ENCODE data around the gene FRMD4B. TPM values are rescaled to one million over a fixed set of nuclear protein-coding genes. Genes with fewer than 3 reads are reported as not detected.

Gene FRMD4B
- total and polyA plus RNA-seq, 2 experiments from 2014 or later: 6.4 to 12.8 TPM

DNA sequence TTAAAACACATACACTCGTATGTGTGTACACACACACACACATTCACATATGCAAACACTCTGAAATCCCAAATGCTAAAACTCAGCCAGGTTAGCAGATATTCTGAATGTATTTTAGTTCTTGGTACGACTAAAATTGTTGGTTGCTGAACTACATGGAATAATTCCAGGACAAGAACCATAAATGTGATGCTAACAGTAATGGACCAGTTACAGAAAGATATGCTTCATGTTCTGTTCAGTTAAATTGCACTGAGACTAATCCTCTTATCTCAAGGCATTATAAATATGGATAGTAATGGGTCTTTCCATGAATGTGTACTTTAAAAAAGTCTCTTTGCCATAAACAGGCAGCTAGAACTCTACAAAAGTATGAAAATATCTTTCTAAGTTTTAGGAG, 113.3 kb downstream of the FRMD4B start:
- H3K36me3 ChIP-seq (ENCODE audit: insufficient read depth): no peaks in the 10 kb centered on the region
- DNase-seq (ENCODE audit: low spot score) (no peak), ATAC-seq (no peak)
- no peak overlapping the region for H3K27ac Mint-ChIP-seq
- no peak overlapping the region for H3K4me3 Mint-ChIP-seq
- H3K27me3 Mint-ChIP-seq (ENCODE audit: insufficient read depth, low read depth, poor library complexity): peaks cover 1% of the 10 kb centered on the region
- H2AFZ ChIP-seq: no peak overlapping the region
- H3K36me3 Mint-ChIP-seq (ENCODE audit: low read depth): no peaks in the 10 kb centered on the region
- TF ChIP-seq EZH2 (IDR thresholded peaks at IDR 0.05; ENCODE audit: low read depth, unreplicated experiment) (no peak), JUNB (IDR thresholded peaks at IDR 0.05; ENCODE audit: unreplicated experiment) (no peak), ZNF114 (CRISPR knock-in tag; IDR thresholded peaks at IDR 0.05) (no peak), ZNF331 (CRISPR knock-in tag; IDR thresholded peaks at IDR 0.05; ENCODE audit: low read depth) (no peak)
- H3K27ac ChIP-seq (ENCODE audit: low read depth): no peak overlapping the region
- peaks cover 8% of the 10 kb centered on the region for H3K4me1 Mint-ChIP-seq
- H3K4me3 ChIP-seq: no peak overlapping the region
- no peaks in the 10 kb centered on the region for H3F3A ChIP-seq (replicated peaks; ENCODE audit: low read depth)
- peaks cover 5% of the 10 kb centered on the region; the same call in 1 of the 2 replicates for H3K9me2 ChIP-seq (ENCODE audit: insufficient read depth)
- no peaks in the 10 kb centered on the region for H3K79me2 ChIP-seq (replicated peaks; ENCODE audit: insufficient read depth)
- no peaks in the 10 kb centered on the region for H3K27me3 ChIP-seq (ENCODE audit: insufficient read depth)
- no peak overlapping the region for H3K4me2 ChIP-seq
- H4K20me1 ChIP-seq (replicated peaks; ENCODE audit: insufficient read depth): no peaks in the 10 kb centered on the region
- H3K9me3 Mint-ChIP-seq: no peaks in the 10 kb centered on the region
- H3K4me1 ChIP-seq (ENCODE audit: insufficient read depth): no peaks in the 10 kb centered on the region; the same call in 1 of the 2 replicates

DNA sequence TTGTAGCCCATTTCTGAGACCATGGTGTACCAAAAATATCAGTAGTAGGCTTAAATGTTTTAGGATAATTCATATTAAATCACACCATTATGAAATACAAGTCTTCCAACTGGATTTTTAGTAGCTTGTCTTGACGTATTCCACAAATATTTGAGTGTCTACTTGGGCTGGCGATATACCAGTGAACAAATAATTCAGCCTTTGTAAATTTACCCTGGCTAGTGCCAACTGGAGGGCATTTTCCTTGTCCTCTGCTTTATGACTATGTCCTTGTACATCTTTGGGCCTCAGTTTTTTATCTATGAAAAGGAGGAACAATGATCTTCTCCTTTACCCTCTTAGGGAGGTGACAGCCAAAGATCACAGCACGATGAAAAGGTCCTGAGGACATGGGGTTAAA, 114.8 kb downstream of the FRMD4B start:
- ATAC-seq (no peak), DNase-seq (ENCODE audit: low spot score) (no peak)
- H3K36me3 ChIP-seq (ENCODE audit: insufficient read depth): no peaks in the 10 kb centered on the region
- H3K4me3 ChIP-seq: no peak overlapping the region
- H3K27me3 ChIP-seq (ENCODE audit: insufficient read depth): no peaks in the 10 kb centered on the region
- no peaks in the 10 kb centered on the region for H3K27me3 Mint-ChIP-seq (ENCODE audit: insufficient read depth, low read depth, poor library complexity)
- H3K4me1 ChIP-seq (ENCODE audit: insufficient read depth): no peaks in the 10 kb centered on the region; the same call in 1 of the 2 replicates
- no peaks in the 10 kb centered on the region for H3K9me3 Mint-ChIP-seq
- H3K27ac ChIP-seq (ENCODE audit: low read depth): no peak overlapping the region
- H3K36me3 Mint-ChIP-seq (ENCODE audit: low read depth): no peaks in the 10 kb centered on the region
- H4K20me1 ChIP-seq (replicated peaks; ENCODE audit: insufficient read depth): no peaks in the 10 kb centered on the region
- H3K4me1 Mint-ChIP-seq: peaks cover 6% of the 10 kb centered on the region
- no peaks in the 10 kb centered on the region for H3K9me2 ChIP-seq (ENCODE audit: insufficient read depth)
- no peak overlapping the region for H3K27ac Mint-ChIP-seq
- no peak overlapping the region for H3K4me2 ChIP-seq
- no peaks in the 10 kb centered on the region for H3F3A ChIP-seq (replicated peaks; ENCODE audit: low read depth)
- H3K4me3 Mint-ChIP-seq: no peak overlapping the region
- no peaks in the 10 kb centered on the region for H3K79me2 ChIP-seq (replicated peaks; ENCODE audit: insufficient read depth)
- TF ChIP-seq NANOG (IDR thresholded peaks at IDR 0.05; ENCODE audit: borderline replicate concordance) (no peak), POLR2AphosphoS5 (IDR thresholded peaks at IDR 0.05; ENCODE audit: low read depth) (no peak), JUNB (IDR thresholded peaks at IDR 0.05; ENCODE audit: unreplicated experiment) (no peak), CREB1 (CRISPR knock-in tag; IDR thresholded peaks at IDR 0.05; ENCODE audit: low read depth) (no peak), STAT1 (IDR thresholded peaks at IDR 0.05; ENCODE audit: unreplicated experiment) (no peak), EZH2 (IDR thresholded peaks at IDR 0.05; ENCODE audit: low read depth, unreplicated experiment) (no peak), ZNF114 (CRISPR knock-in tag; IDR thresholded peaks at IDR 0.05) (no peak)
- TF ChIP-seq, protein P1, sequence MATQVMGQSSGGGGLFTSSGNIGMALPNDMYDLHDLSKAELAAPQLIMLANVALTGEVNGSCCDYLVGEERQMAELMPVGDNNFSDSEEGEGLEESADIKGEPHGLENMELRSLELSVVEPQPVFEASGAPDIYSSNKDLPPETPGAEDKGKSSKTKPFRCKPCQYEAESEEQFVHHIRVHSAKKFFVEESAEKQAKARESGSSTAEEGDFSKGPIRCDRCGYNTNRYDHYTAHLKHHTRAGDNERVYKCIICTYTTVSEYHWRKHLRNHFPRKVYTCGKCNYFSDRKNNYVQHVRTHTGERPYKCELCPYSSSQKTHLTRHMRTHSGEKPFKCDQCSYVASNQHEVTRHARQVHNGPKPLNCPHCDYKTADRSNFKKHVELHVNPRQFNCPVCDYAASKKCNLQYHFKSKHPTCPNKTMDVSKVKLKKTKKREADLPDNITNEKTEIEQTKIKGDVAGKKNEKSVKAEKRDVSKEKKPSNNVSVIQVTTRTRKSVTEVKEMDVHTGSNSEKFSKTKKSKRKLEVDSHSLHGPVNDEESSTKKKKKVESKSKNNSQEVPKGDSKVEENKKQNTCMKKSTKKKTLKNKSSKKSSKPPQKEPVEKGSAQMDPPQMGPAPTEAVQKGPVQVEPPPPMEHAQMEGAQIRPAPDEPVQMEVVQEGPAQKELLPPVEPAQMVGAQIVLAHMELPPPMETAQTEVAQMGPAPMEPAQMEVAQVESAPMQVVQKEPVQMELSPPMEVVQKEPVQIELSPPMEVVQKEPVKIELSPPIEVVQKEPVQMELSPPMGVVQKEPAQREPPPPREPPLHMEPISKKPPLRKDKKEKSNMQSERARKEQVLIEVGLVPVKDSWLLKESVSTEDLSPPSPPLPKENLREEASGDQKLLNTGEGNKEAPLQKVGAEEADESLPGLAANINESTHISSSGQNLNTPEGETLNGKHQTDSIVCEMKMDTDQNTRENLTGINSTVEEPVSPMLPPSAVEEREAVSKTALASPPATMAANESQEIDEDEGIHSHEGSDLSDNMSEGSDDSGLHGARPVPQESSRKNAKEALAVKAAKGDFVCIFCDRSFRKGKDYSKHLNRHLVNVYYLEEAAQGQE (IDR thresholded peaks at IDR 0.05; ENCODE audit: unreplicated experiment): no peak
- TF ChIP-seq, protein P2, sequence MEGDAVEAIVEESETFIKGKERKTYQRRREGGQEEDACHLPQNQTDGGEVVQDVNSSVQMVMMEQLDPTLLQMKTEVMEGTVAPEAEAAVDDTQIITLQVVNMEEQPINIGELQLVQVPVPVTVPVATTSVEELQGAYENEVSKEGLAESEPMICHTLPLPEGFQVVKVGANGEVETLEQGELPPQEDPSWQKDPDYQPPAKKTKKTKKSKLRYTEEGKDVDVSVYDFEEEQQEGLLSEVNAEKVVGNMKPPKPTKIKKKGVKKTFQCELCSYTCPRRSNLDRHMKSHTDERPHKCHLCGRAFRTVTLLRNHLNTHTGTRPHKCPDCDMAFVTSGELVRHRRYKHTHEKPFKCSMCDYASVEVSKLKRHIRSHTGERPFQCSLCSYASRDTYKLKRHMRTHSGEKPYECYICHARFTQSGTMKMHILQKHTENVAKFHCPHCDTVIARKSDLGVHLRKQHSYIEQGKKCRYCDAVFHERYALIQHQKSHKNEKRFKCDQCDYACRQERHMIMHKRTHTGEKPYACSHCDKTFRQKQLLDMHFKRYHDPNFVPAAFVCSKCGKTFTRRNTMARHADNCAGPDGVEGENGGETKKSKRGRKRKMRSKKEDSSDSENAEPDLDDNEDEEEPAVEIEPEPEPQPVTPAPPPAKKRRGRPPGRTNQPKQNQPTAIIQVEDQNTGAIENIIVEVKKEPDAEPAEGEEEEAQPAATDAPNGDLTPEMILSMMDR (conservative IDR thresholded peaks at IDR 0.05; ENCODE audit: low read depth in 2 of 2): no peak
- TF ChIP-seq, protein P3, sequence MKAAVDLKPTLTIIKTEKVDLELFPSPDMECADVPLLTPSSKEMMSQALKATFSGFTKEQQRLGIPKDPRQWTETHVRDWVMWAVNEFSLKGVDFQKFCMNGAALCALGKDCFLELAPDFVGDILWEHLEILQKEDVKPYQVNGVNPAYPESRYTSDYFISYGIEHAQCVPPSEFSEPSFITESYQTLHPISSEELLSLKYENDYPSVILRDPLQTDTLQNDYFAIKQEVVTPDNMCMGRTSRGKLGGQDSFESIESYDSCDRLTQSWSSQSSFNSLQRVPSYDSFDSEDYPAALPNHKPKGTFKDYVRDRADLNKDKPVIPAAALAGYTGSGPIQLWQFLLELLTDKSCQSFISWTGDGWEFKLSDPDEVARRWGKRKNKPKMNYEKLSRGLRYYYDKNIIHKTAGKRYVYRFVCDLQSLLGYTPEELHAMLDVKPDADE (IDR thresholded peaks at IDR 0.05): no peak
- no peak overlapping the region for H2AFZ ChIP-seq
